ENCODE data around the gene PPP1R9A. TPM values are rescaled to one million over a fixed set of nuclear protein-coding genes. Genes with fewer than 3 reads are reported as not detected.
"Not testable (repeated sequence)": the region's sequence is repeated elsewhere in the genome, so short reads cannot be mapped to it uniquely, and the experiment has no call there.

PPP1R9A gene
- total and polyA plus RNA-seq, 2 donors: 1.4 to 2.2 TPM

- Histone ChIP-seq H3K4me3 (ENCODE audit: low read length in 2 of 2) (no peak overlapping the region), H3K27ac (ENCODE audit: low read depth in 1 of 2, low read length in 1 of 2) (no peak overlapping the region), H3K4me1 (ENCODE audit: control insufficient read depth in 2 of 2, insufficient read depth in 2 of 2, low read length in 2 of 2) (no peaks in the 10 kb centered on the region), H3K36me3 (ENCODE audit: control insufficient read depth in 2 of 2, insufficient read depth in 2 of 2, low read length in 1 of 2) (no peaks in the 10 kb centered on the region), H3K9me3 (ENCODE audit: control insufficient read depth in 2 of 2, insufficient read depth in 1 of 2, low read length in 1 of 2) (peaks cover 0 to 2% of the 10 kb centered on the region in 2 donors), H3K27me3 (ENCODE audit: control insufficient read depth in 2 of 2, insufficient read depth in 1 of 2, low read length in 1 of 2) (no peaks in the 10 kb centered on the region)
- WGBS: 84% methylated on average over 1 of the region's 1 CpG
- no peak for DNase-seq (ENCODE audit: low read depth in 6 of 9, low spot score in 9 of 9)
Observed at GRCh38 chr7:94995921-94996320, 88.5 kb downstream of the PPP1R9A start.

GRCh38 chr7:94996369-94996768, 89.0 kb downstream of the PPP1R9A start:
- Histone ChIP-seq H3K9me3 (ENCODE audit: control insufficient read depth in 2 of 2, insufficient read depth in 1 of 2, low read length in 1 of 2) (peaks cover 0 to 2% of the 10 kb centered on the region in 2 donors), H3K27me3 (ENCODE audit: control insufficient read depth in 2 of 2, insufficient read depth in 1 of 2, low read length in 1 of 2) (no peaks in the 10 kb centered on the region), H3K4me3 (ENCODE audit: low read length in 2 of 2) (no peak overlapping the region), H3K36me3 (ENCODE audit: control insufficient read depth in 2 of 2, insufficient read depth in 2 of 2, low read length in 1 of 2) (no peaks in the 10 kb centered on the region), H3K27ac (ENCODE audit: low read depth in 1 of 2, low read length in 1 of 2) (no peak overlapping the region), H3K4me1 (ENCODE audit: control insufficient read depth in 2 of 2, insufficient read depth in 2 of 2, low read length in 2 of 2) (no peaks in the 10 kb centered on the region)
- no peak for DNase-seq (ENCODE audit: low read depth in 6 of 9, low spot score in 9 of 9)

GRCh38 chr7:94997547-94997946, 90.2 kb downstream of the PPP1R9A start:
- H3K36me3 ChIP-seq (ENCODE audit: control insufficient read depth in 2 of 2, insufficient read depth in 2 of 2, low read length in 1 of 2): no peaks in the 10 kb centered on the region
- H3K9me3 ChIP-seq (ENCODE audit: control insufficient read depth in 2 of 2, insufficient read depth in 1 of 2, low read length in 1 of 2): no peaks in the 10 kb centered on the region
- DNase-seq (ENCODE audit: low read depth in 6 of 9, low spot score in 9 of 9): no peak
- no peaks in the 10 kb centered on the region for H3K27me3 ChIP-seq (ENCODE audit: control insufficient read depth in 2 of 2, insufficient read depth in 1 of 2, low read length in 1 of 2)
- H3K4me1 ChIP-seq (ENCODE audit: control insufficient read depth in 2 of 2, insufficient read depth in 2 of 2, low read length in 2 of 2): no peaks in the 10 kb centered on the region
- H3K4me3 ChIP-seq (ENCODE audit: low read length in 2 of 2): no peak overlapping the region
- no peak overlapping the region for H3K27ac ChIP-seq (ENCODE audit: low read depth in 1 of 2, low read length in 1 of 2)
- 89% methylated on average over 2 of the region's 2 CpGs for WGBS

GRCh38 chr7:94998266-94999068, 91.1 kb downstream of the PPP1R9A start:
- 93% methylated on average over 3 of the region's 3 CpGs for WGBS
- Histone ChIP-seq H3K9me3 (ENCODE audit: control insufficient read depth in 2 of 2, insufficient read depth in 1 of 2, low read length in 1 of 2) (no peaks in the 10 kb centered on the region), H3K27ac (ENCODE audit: low read depth in 1 of 2, low read length in 1 of 2) (no peak overlapping the region), H3K4me3 (ENCODE audit: low read length in 2 of 2) (no peak overlapping the region), H3K4me1 (ENCODE audit: control insufficient read depth in 2 of 2, insufficient read depth in 2 of 2, low read length in 2 of 2) (no peaks in the 10 kb centered on the region), H3K27me3 (ENCODE audit: control insufficient read depth in 2 of 2, insufficient read depth in 1 of 2, low read length in 1 of 2) (no peaks in the 10 kb centered on the region), H3K36me3 (ENCODE audit: control insufficient read depth in 2 of 2, insufficient read depth in 2 of 2, low read length in 1 of 2) (no peaks in the 10 kb centered on the region)
- DNase-seq (ENCODE audit: low read depth in 6 of 9, low spot score in 9 of 9): no peak

GRCh38 chr7:94999069-94999351, 91.6 kb downstream of the PPP1R9A start:
- Histone ChIP-seq H3K36me3 (ENCODE audit: control insufficient read depth in 2 of 2, insufficient read depth in 2 of 2, low read length in 1 of 2) (no peaks in the 10 kb centered on the region), H3K4me1 (ENCODE audit: control insufficient read depth in 2 of 2, insufficient read depth in 2 of 2, low read length in 2 of 2) (no peaks in the 10 kb centered on the region), H3K9me3 (ENCODE audit: control insufficient read depth in 2 of 2, insufficient read depth in 1 of 2, low read length in 1 of 2) (no peaks in the 10 kb centered on the region), H3K27ac (ENCODE audit: low read depth in 1 of 2, low read length in 1 of 2) (no peak overlapping the region), H3K4me3 (ENCODE audit: low read length in 2 of 2) (no peak overlapping the region), H3K27me3 (ENCODE audit: control insufficient read depth in 2 of 2, insufficient read depth in 1 of 2, low read length in 1 of 2) (no peaks in the 10 kb centered on the region)
- no peak for DNase-seq (ENCODE audit: low read depth in 6 of 9, low spot score in 9 of 9)

GRCh38 chr7:94999601-95000000, 92.2 kb downstream of the PPP1R9A start:
- H3K4me1 ChIP-seq (ENCODE audit: control insufficient read depth in 2 of 2, insufficient read depth in 2 of 2, low read length in 2 of 2); H3K27ac ChIP-seq (ENCODE audit: low read depth in 1 of 2, low read length in 1 of 2); DNase-seq (ENCODE audit: low read depth in 6 of 9, low spot score in 9 of 9); H3K27me3 ChIP-seq (ENCODE audit: control insufficient read depth in 2 of 2, insufficient read depth in 1 of 2, low read length in 1 of 2); H3K9me3 ChIP-seq (ENCODE audit: control insufficient read depth in 2 of 2, insufficient read depth in 1 of 2, low read length in 1 of 2); H3K36me3 ChIP-seq (ENCODE audit: control insufficient read depth in 2 of 2, insufficient read depth in 2 of 2, low read length in 1 of 2); H3K4me3 ChIP-seq (ENCODE audit: low read length in 2 of 2): not testable (repeated sequence)
- 96% methylated on average over 5 of the region's 5 CpGs for WGBS

- DNase-seq (ENCODE audit: low read depth in 6 of 9, low spot score in 9 of 9): no peak
- no peak overlapping the region for H3K27ac ChIP-seq (ENCODE audit: low read depth in 1 of 2, low read length in 1 of 2)
- WGBS: 94% methylated on average over 3 of the region's 3 CpGs
- no peaks in the 10 kb centered on the region for H3K9me3 ChIP-seq (ENCODE audit: control insufficient read depth in 2 of 2, insufficient read depth in 1 of 2, low read length in 1 of 2)
- no peaks in the 10 kb centered on the region for H3K4me1 ChIP-seq (ENCODE audit: control insufficient read depth in 2 of 2, insufficient read depth in 2 of 2, low read length in 2 of 2)
- H3K36me3 ChIP-seq (ENCODE audit: control insufficient read depth in 2 of 2, insufficient read depth in 2 of 2, low read length in 1 of 2): no peaks in the 10 kb centered on the region
- H3K4me3 ChIP-seq (ENCODE audit: low read length in 2 of 2): no peak overlapping the region
- H3K27me3 ChIP-seq (ENCODE audit: control insufficient read depth in 2 of 2, insufficient read depth in 1 of 2, low read length in 1 of 2): no peaks in the 10 kb centered on the region
Observed at GRCh38 chr7:95001258-95001657, 93.9 kb downstream of the PPP1R9A start.

- Histone ChIP-seq H3K4me1 (ENCODE audit: control insufficient read depth in 2 of 2, insufficient read depth in 2 of 2, low read length in 2 of 2) (no peaks in the 10 kb centered on the region), H3K27ac (ENCODE audit: low read depth in 1 of 2, low read length in 1 of 2) (no peak overlapping the region), H3K27me3 (ENCODE audit: control insufficient read depth in 2 of 2, insufficient read depth in 1 of 2, low read length in 1 of 2) (no peaks in the 10 kb centered on the region), H3K36me3 (ENCODE audit: control insufficient read depth in 2 of 2, insufficient read depth in 2 of 2, low read length in 1 of 2) (no peaks in the 10 kb centered on the region), H3K4me3 (ENCODE audit: low read length in 2 of 2) (no peak overlapping the region), H3K9me3 (ENCODE audit: control insufficient read depth in 2 of 2, insufficient read depth in 1 of 2, low read length in 1 of 2) (no peaks in the 10 kb centered on the region)
- whole genome bisulfite sequencing: 94% methylated on average over 5 of the region's 5 CpGs
- DNase-seq (ENCODE audit: low read depth in 6 of 9, low spot score in 9 of 9): no peak
Observed at GRCh38 chr7:95001815-95002561, 94.6 kb downstream of the PPP1R9A start.

- WGBS: 83% methylated on average over 1 of the region's 1 CpG
- Histone ChIP-seq H3K4me3 (ENCODE audit: low read length in 2 of 2) (no peak overlapping the region), H3K27ac (ENCODE audit: low read depth in 1 of 2, low read length in 1 of 2) (no peak overlapping the region), H3K4me1 (ENCODE audit: control insufficient read depth in 2 of 2, insufficient read depth in 2 of 2, low read length in 2 of 2) (no peaks in the 10 kb centered on the region), H3K27me3 (ENCODE audit: control insufficient read depth in 2 of 2, insufficient read depth in 1 of 2, low read length in 1 of 2) (no peaks in the 10 kb centered on the region), H3K9me3 (ENCODE audit: control insufficient read depth in 2 of 2, insufficient read depth in 1 of 2, low read length in 1 of 2) (no peaks in the 10 kb centered on the region), H3K36me3 (ENCODE audit: control insufficient read depth in 2 of 2, insufficient read depth in 2 of 2, low read length in 1 of 2) (no peaks in the 10 kb centered on the region)
- DNase-seq (ENCODE audit: low read depth in 6 of 9, low spot score in 9 of 9): no peak
Observed at GRCh38 chr7:95002775-95003174, 95.4 kb downstream of the PPP1R9A start.

Measured in thymus (tissue), 11 donors.